Activated T-cell treated with anti-CD3 and anti-CD28 coated beads for 24 hours (primary cell): Measurements from ENCODE around the gene RITA1.
"Not testable (repeated sequence)": the region's sequence is repeated elsewhere in the genome, so short reads cannot be mapped to it uniquely, and the experiment has no call there.

Experiments
- DNase-seq: peaks from one replicate; pipeline ENCODE4 v3.0.0-alpha.2; 2020; ENCODE audit warnings: low read depth

Gene RITA1

GRCh38 chr12:113185180-113186032 is at the start of gene RITA1, which contains the start of gene DDX54:
TSS of gene RITA1 (plus strand) at chr12:113185721. CDS start at chr12:113186747, 1,026 bp downstream.
TSS of gene DDX54 (minus strand) at chr12:113185478. CDS start at chr12:113185451, 27 bp downstream.
- peak; percentile 75 for DNase-seq

GRCh38 chr12:113136128-113136989 is 49.2 kb upstream of the RITA1 start:
- DNase-seq = peak; percentile 28

GRCh38 chr12:113136990-113137511 is 48.5 kb upstream of the RITA1 start:
- DNase-seq = no peak

GRCh38 chr12:113137861-113138783 is 47.4 kb upstream of the RITA1 start:
- DNase-seq = no peak

- DNase-seq = no peak
These were observed 46.7 kb upstream of the RITA1 start for GRCh38 chr12:113138826-113139225.

- DNase-seq = no peak
These were observed 44.8 kb upstream of the RITA1 start for GRCh38 chr12:113140706-113141105.

- not testable (repeated sequence) for DNase-seq
These were observed 43.8 kb upstream of the RITA1 start for GRCh38 chr12:113141716-113142115.

- DNase-seq = peak; percentile 19
These were observed 43.2 kb upstream of the RITA1 start for GRCh38 chr12:113142173-113142885.

- DNase-seq = no peak
These were observed 42.6 kb upstream of the RITA1 start for GRCh38 chr12:113142886-113143332.

GRCh38 chr12:113143959-113144358 is 41.6 kb upstream of the RITA1 start:
- DNase-seq = no peak

GRCh38 chr12:113144806-113145205 is 40.7 kb upstream of the RITA1 start:
- DNase-seq = no peak

GRCh38 chr12:113145720-113146551 is 39.6 kb upstream of the RITA1 start:
- no peak for DNase-seq

- no peak for DNase-seq
These were observed 38.5 kb upstream of the RITA1 start for GRCh38 chr12:113146999-113147398.

GRCh38 chr12:113149361-113150150 is 36.0 kb upstream of the RITA1 start, which contains the start of gene CFAP73:
TSS of gene CFAP73 (plus strand) at chr12:113149724. CDS start at chr12:113149858, 134 bp downstream.
- no peak for DNase-seq

GRCh38 chr12:113151655-113152054 is 33.9 kb upstream of the RITA1 start:
- no peak for DNase-seq

GRCh38 chr12:113152196-113152834 is 33.2 kb upstream of the RITA1 start:
- DNase-seq = no peak

GRCh38 chr12:113152835-113153814 is 32.4 kb upstream of the RITA1 start:
- peak; percentile 38 for DNase-seq
